CD4-positive, alpha-beta T cell (primary cell): ENCODE data around the gene TAX1BP1. TPM values are rescaled to one million over a fixed set of nuclear protein-coding genes. Genes with fewer than 3 reads are reported as not detected.

ENCODE experiments used
- ATAC-seq: fragments of 200-7000 bp; cut with Tn5 transposase; one replicate; pipeline ENCODE4 v1.10.0; 2022; ENCODE audit warnings: mild to moderate bottlenecking; ENCODE audit not compliant: poor library complexity
- CTCF ChIA-PET: fragments of 350-600 bp; sonication (Branson Sonifier 250); formaldehyde crosslinking; loops from one replicate; lab custom pipeline; 2021; ENCODE audit warnings: antibody characterized with exemption, inconsistent platforms; lab: Charles Lee
- POLR2A ChIA-PET: fragments of 350-600 bp; sonication (Branson Sonifier 250); formaldehyde crosslinking; loops from one replicate; lab custom pipeline; 2021; ENCODE audit warnings: antibody characterized with exemption, inconsistent platforms; lab: Charles Lee
- DNase-seq, 14 experiments: peaks; one replicate each; pipeline ENCODE4 v3.0.0-alpha.2; 2013 to 2020; ENCODE audit warnings: mixed read lengths in 2 of 14
- H3K27ac ChIP-seq, 2 donors: one replicate each; pipeline versions ENCODE4 v1.5.1 to v1.7.0; 2013; ENCODE audit warnings: low read length in 2 of 2, low read depth in 1 of 2, mild to moderate bottlenecking in 1 of 2
- H3K27me3 ChIP-seq, 2 experiments: 1 replicate in 1 of 2; 2 replicates in 1 of 2; pipeline versions ENCODE4 v1.6.1 to v1.7.0; 2013; ENCODE audit warnings: low read length in 2 of 2, control low read depth in 1 of 2, mild to moderate bottlenecking in 1 of 2, moderate library complexity in 1 of 2; ENCODE audit not compliant: insufficient read depth in 2 of 2, control insufficient read depth in 1 of 2
- H3K36me3 ChIP-seq: one replicate; pipeline ENCODE4 v1.6.1; 2013; ENCODE audit warnings: low read length, control low read depth; ENCODE audit not compliant: insufficient read depth
- H3K4me1 ChIP-seq: one replicate; pipeline ENCODE4 v1.6.1; 2013; ENCODE audit warnings: low read length, control low read depth; ENCODE audit not compliant: insufficient read depth
- H3K4me3 ChIP-seq: one replicate; pipeline ENCODE4 v1.5.1; 2013; ENCODE audit warnings: mild to moderate bottlenecking, low read length, moderate library complexity
- H3K9me3 ChIP-seq, 2 experiments: 1 replicate in 1 of 2; 2 replicates in 1 of 2; pipeline versions ENCODE4 v1.6.1 to v1.7.0; 2013; ENCODE audit warnings: low read length in 2 of 2, mild to moderate bottlenecking in 2 of 2, control low read depth in 1 of 2, moderate library complexity in 1 of 2; ENCODE audit not compliant: control insufficient read depth in 1 of 2, insufficient read depth in 1 of 2
- H3K27ac Mint-ChIP-seq: one replicate; pipeline ENCODE4 v1.8.0; 2020; ENCODE audit warnings: mixed read lengths
- H3K27me3 Mint-ChIP-seq: one replicate; pipeline ENCODE4 v1.8.0; 2021; ENCODE audit warnings: mixed read lengths
- H3K36me3 Mint-ChIP-seq: one replicate; pipeline ENCODE4 v1.8.0; 2021; ENCODE audit warnings: low read depth, mixed read lengths
- H3K4me1 Mint-ChIP-seq: one replicate; pipeline ENCODE4 v1.8.0; 2021; ENCODE audit warnings: low read depth, mixed read lengths
- H3K4me3 Mint-ChIP-seq: one replicate; pipeline ENCODE4 v1.8.0; 2020; ENCODE audit warnings: mild to moderate bottlenecking, mixed read lengths
- H3K9me3 Mint-ChIP-seq: one replicate; pipeline ENCODE4 v1.8.0; 2020; ENCODE audit warnings: mixed read lengths
- intact Hi-C, 2 experiments: fragments of 100-400 bp; cut with DNase I in 1 of 2; cut with micrococcal nuclease in 1 of 2; formaldehyde crosslinking; loops; one replicate each; pipeline versions ENCODE4 v1.15.1 to v1.9.0; 2023 to 2025; cut with DNase I, micrococcal nuclease
- total RNA-seq, 174 experiments: library from RNA in 2 of 174; stranded (reverse) in 2 of 174; gene quantifications; one replicate each; pipeline ENCODE4 v1.2.3 and lab custom pipeline; 2021 to 2026
- TF ChIP-seq, protein P1 (sequence below): fragments of 200-600 bp; IDR thresholded peaks from one replicate; pipeline ENCODE4 v1.8.0; 2022; ENCODE audit warnings: antibody characterized with exemption, mild to moderate bottlenecking

Gene TAX1BP1
- total RNA-seq, 2 experiments from 2014 or later, result 115 TPM

DNA sequence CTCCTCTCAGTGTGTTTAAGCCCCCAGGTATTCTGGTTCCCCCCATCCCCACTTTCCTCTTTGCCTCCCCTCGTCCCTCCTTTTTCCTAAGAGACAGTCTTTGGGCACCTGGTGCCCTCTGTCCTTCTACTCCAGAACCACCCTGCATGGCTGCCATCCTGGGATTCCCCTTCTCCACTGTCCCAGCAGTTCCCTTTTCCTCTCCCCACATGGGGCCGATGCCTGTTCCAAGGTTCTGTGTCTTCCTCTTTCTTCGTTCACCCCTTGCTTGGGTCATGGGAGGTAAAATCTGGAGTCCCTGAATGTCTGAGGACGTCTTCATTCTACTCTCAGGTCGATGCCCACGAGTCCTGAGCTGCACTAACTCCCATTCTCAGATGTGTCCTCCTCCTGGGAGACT lies 120.8 kb downstream of the TAX1BP1 start:
- ChIA-PET POLR2A (no interaction called here), CTCF (no interaction called here)
- H3K36me3 Mint-ChIP-seq, result peaks cover 11% of the 10 kb centered on the region
- no peaks in the 10 kb centered on the region for H3K4me1 ChIP-seq
- TF ChIP-seq, protein P1, sequence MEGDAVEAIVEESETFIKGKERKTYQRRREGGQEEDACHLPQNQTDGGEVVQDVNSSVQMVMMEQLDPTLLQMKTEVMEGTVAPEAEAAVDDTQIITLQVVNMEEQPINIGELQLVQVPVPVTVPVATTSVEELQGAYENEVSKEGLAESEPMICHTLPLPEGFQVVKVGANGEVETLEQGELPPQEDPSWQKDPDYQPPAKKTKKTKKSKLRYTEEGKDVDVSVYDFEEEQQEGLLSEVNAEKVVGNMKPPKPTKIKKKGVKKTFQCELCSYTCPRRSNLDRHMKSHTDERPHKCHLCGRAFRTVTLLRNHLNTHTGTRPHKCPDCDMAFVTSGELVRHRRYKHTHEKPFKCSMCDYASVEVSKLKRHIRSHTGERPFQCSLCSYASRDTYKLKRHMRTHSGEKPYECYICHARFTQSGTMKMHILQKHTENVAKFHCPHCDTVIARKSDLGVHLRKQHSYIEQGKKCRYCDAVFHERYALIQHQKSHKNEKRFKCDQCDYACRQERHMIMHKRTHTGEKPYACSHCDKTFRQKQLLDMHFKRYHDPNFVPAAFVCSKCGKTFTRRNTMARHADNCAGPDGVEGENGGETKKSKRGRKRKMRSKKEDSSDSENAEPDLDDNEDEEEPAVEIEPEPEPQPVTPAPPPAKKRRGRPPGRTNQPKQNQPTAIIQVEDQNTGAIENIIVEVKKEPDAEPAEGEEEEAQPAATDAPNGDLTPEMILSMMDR, result no peak
- no peak overlapping the region for H3K4me3 ChIP-seq
- ATAC-seq, result no peak
- peaks cover 2% of the 10 kb centered on the region for H3K9me3 Mint-ChIP-seq
- H3K27me3 ChIP-seq, result no peaks in the 10 kb centered on the region
- no peak overlapping the region for H3K4me3 Mint-ChIP-seq
- H3K36me3 ChIP-seq, result no peaks in the 10 kb centered on the region
- peaks cover 0 to 9% of the 10 kb centered on the region in 2 experiments for H3K9me3 ChIP-seq
- no peaks in the 10 kb centered on the region for H3K4me1 Mint-ChIP-seq
- DNase-seq, result peak in 1 of 14 experiments; percentile 14
- H3K27me3 Mint-ChIP-seq, result no peaks in the 10 kb centered on the region
- intact Hi-C loops, result loop anchor here in 1 of 2 experiments (5.0 kb wide), 1 partner anchor 1198 kb away; no protein-coding TSS in a partner anchor
- H3K27ac Mint-ChIP-seq, result no peak overlapping the region
- H3K27ac ChIP-seq, result no peak overlapping the region

DNA sequence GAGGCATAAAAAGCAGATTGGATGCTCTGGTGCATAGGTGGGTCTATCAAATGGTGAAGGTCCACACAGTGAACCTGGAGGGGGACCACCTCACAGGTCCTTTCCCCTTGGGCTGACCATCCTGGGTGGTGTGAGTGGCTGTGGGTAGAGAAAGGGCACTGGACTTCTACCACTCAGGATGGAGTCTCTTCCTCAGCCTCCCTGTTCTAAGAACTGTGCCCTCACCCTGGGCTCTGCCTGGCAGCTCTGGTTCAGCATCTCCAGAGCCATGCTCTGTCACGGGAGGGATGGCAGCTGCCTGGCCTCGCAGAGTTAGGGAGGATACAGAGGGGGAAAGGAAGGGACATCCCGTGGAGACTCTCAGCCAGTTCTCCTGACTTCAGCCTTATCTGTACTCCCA lies 121.8 kb downstream of the TAX1BP1 start:
- peaks cover 4% of the 10 kb centered on the region for H3K36me3 Mint-ChIP-seq
- H3K27me3 ChIP-seq, result no peaks in the 10 kb centered on the region
- H3K4me1 Mint-ChIP-seq, result no peaks in the 10 kb centered on the region
- no peak overlapping the region for H3K27ac ChIP-seq
- no peaks in the 10 kb centered on the region for H3K36me3 ChIP-seq
- no peak overlapping the region for H3K27ac Mint-ChIP-seq
- no peak overlapping the region for H3K4me3 ChIP-seq
- intact Hi-C loops, result loop anchor here in 1 of 2 experiments (5.0 kb wide), 1 partner anchor 1199 kb away; no protein-coding TSS in a partner anchor
- peaks cover 0 to 8% of the 10 kb centered on the region in 2 experiments for H3K9me3 ChIP-seq
- peaks cover 2% of the 10 kb centered on the region for H3K9me3 Mint-ChIP-seq
- TF ChIP-seq, protein P1, result no peak
- no peaks in the 10 kb centered on the region for H3K4me1 ChIP-seq
- ATAC-seq (no peak), DNase-seq (no peak)
- no peaks in the 10 kb centered on the region for H3K27me3 Mint-ChIP-seq
- ChIA-PET POLR2A (no interaction called here), CTCF (no interaction called here)
- no peak overlapping the region for H3K4me3 Mint-ChIP-seq

DNA sequence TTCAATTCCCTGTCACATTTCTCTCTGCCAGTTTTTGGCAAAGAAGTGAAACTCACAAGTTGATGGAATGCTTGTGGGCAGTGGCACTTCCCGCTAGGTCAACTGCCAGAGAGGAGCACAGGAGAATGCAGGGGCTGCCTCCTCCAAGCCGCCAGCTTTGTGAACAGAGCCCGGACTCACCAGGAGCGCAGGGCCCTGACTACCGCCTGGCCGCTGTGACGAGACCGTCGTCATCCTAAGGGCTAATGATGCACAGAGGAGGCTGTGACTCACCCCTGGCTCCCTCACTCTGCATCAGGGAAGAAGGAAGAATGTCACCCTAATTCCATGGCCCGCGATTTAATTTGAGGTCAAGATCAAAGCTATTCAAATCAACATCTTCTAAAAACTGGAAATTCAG lies 123.9 kb downstream of the TAX1BP1 start:
- Mint-ChIP-seq H3K27me3 (no peaks in the 10 kb centered on the region), H3K36me3 (no peaks in the 10 kb centered on the region)
- DNase-seq, result no peak

More for the DNA sequence above, 123.9 kb downstream of the TAX1BP1 start:
- ATAC-seq, result no peak
- H3K27me3 ChIP-seq, result no peaks in the 10 kb centered on the region
- H3K36me3 ChIP-seq, result no peaks in the 10 kb centered on the region
- ChIA-PET CTCF (no interaction called here), POLR2A (no interaction called here)
- TF ChIP-seq, protein P1, result no peak
- no peak overlapping the region for H3K4me3 Mint-ChIP-seq
- no peaks in the 10 kb centered on the region for H3K9me3 ChIP-seq
- intact Hi-C loops, result loop anchor here in 1 of 2 experiments (5.0 kb wide), 1 partner anchor 1202 kb away; no protein-coding TSS in a partner anchor
- no peaks in the 10 kb centered on the region for H3K4me1 Mint-ChIP-seq
- no peak overlapping the region for H3K27ac ChIP-seq
- no peak overlapping the region for H3K27ac Mint-ChIP-seq
- H3K9me3 Mint-ChIP-seq, result no peaks in the 10 kb centered on the region
- no peak overlapping the region for H3K4me3 ChIP-seq
- H3K4me1 ChIP-seq, result no peaks in the 10 kb centered on the region
